Endothelial cell of umbilical vein (primary cell): ENCODE data around the gene CLIC1.

ENCODE experiments used
- EZH2 ChIP-seq: IDR thresholded peaks from 2 replicates; pipeline ENCODE4 v1.6.1; 2012; ENCODE audit warnings: borderline replicate concordance, low read depth, mild to moderate bottlenecking, moderate library complexity, low read length, inconsistent platforms; ENCODE audit not compliant: severe bottlenecking
- GATA2 ChIP-seq: IDR thresholded peaks from 2 replicates; pipeline ENCODE4 v1.7.0; 2011; ENCODE audit warnings: low read depth, mild to moderate bottlenecking, moderate library complexity, mixed read lengths, low read length; ENCODE audit not compliant: insufficient read length, insufficient read depth
- JUN ChIP-seq: IDR thresholded peaks from 2 replicates; pipeline ENCODE4 v1.6.1; 2011; ENCODE audit warnings: borderline replicate concordance, low read depth; ENCODE audit not compliant: insufficient read length, insufficient read depth
- POLR2A ChIP-seq: IDR thresholded peaks from 2 replicates; pipeline ENCODE4 v1.6.1; 2012; ENCODE audit warnings: low read depth, mild to moderate bottlenecking, control low read depth, low read length
- POLR2AphosphoS5 ChIP-seq: IDR thresholded peaks from 2 replicates; pipeline ENCODE4 v1.6.1; 2012; ENCODE audit warnings: low read depth, mild to moderate bottlenecking, control low read depth, low read length, moderate library complexity; ENCODE audit not compliant: insufficient read depth
- TF ChIP-seq, protein P1 (sequence below), 2 donors: IDR thresholded peaks; 1 replicate in 1 of 2; 2 replicates in 1 of 2; pipeline ENCODE4 v1.5.1; 2011; ENCODE audit warnings: low read length in 2 of 2, mild to moderate bottlenecking in 2 of 2, moderate library complexity in 2 of 2, control low read depth in 1 of 2, inconsistent platforms in 1 of 2, low read depth in 1 of 2; ENCODE audit not compliant: insufficient read depth in 1 of 2; ENCODE audit errors: extremely low read depth in 1 of 2

GRCh38 chr6:31733734-31734133 is 2.6 kb downstream of the CLIC1 start:
- TF ChIP-seq, protein P1, sequence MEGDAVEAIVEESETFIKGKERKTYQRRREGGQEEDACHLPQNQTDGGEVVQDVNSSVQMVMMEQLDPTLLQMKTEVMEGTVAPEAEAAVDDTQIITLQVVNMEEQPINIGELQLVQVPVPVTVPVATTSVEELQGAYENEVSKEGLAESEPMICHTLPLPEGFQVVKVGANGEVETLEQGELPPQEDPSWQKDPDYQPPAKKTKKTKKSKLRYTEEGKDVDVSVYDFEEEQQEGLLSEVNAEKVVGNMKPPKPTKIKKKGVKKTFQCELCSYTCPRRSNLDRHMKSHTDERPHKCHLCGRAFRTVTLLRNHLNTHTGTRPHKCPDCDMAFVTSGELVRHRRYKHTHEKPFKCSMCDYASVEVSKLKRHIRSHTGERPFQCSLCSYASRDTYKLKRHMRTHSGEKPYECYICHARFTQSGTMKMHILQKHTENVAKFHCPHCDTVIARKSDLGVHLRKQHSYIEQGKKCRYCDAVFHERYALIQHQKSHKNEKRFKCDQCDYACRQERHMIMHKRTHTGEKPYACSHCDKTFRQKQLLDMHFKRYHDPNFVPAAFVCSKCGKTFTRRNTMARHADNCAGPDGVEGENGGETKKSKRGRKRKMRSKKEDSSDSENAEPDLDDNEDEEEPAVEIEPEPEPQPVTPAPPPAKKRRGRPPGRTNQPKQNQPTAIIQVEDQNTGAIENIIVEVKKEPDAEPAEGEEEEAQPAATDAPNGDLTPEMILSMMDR (IDR thresholded peaks at IDR 0.05; ENCODE audit: extremely low read depth in 1 of 2, insufficient read depth in 1 of 2, low read depth in 1 of 2, low read length in 2 of 2), result no peak
- TF ChIP-seq EZH2, result no peak
- no peak for TF ChIP-seq JUN
- TF ChIP-seq POLR2A, result no peak
- TF ChIP-seq GATA2, result no peak
- TF ChIP-seq POLR2AphosphoS5, result no peak
